Colonic mucosa (tissue), 4 donors: Measurements from ENCODE around the gene CCDC87. TPM values are rescaled to one million over a fixed set of nuclear protein-coding genes. Genes with fewer than 3 reads are reported as not detected.

Experiments used
- DNase-seq: peaks from one replicate; pipeline ENCODE4 v3.0.0-alpha.2; 2020
- H3K27ac ChIP-seq: fragments of 200-600 bp; one replicate; pipeline ENCODE4 v1.8.0; 2021
- H3K27me3 ChIP-seq: fragments of 200-600 bp; one replicate; pipeline ENCODE4 v1.8.0; 2021
- H3K36me3 ChIP-seq: fragments of 200-600 bp; one replicate; pipeline ENCODE4 v1.8.0; 2021
- H3K4me1 ChIP-seq: fragments of 200-600 bp; one replicate; pipeline ENCODE4 v1.8.0; 2021; ENCODE audit warnings: mild to moderate bottlenecking
- H3K4me3 ChIP-seq: fragments of 200-600 bp; one replicate; pipeline ENCODE4 v1.8.0; 2021
- H3K9ac ChIP-seq, 2 donors: one replicate each; pipeline ENCODE4 v1.7.0; 2013; ENCODE audit warnings: control low read depth in 2 of 2, low read depth in 2 of 2, low read length in 2 of 2
- H3K9me3 ChIP-seq: fragments of 200-600 bp; one replicate; pipeline ENCODE4 v1.8.0; 2021
- intact Hi-C: fragments of 100-400 bp; cut with DNase I; formaldehyde crosslinking; loops from one replicate; pipeline ENCODE4 v1.14.1; 2022
- total RNA-seq, 2 donors: library from RNA; stranded (reverse); fragmentation: NEBNext Ultra II Directional in 1 of 2; extraction: Animal tissue kit (Norgen Biotek cat#: 25700) in 1 of 2; gene quantifications; one replicate each; pipeline ENCODE4 v1.2.1, GENCODE V29; 2021
- TF ChIP-seq, protein P1 (sequence below): fragments of 200-600 bp; IDR thresholded peaks from one replicate; pipeline ENCODE4 v1.8.0; 2022; ENCODE audit warnings: antibody characterized with exemption, mild to moderate bottlenecking
- donor health status: healthy.
- donor health status: DM: no; HTN: no; CAD: no.
- donor health status: DM: no; HTN: no; CAD: no.

CCDC87 gene
- total RNA-seq, 2 donors from 2014 or later, result 0.53 to 0.62 TPM

DNA sequence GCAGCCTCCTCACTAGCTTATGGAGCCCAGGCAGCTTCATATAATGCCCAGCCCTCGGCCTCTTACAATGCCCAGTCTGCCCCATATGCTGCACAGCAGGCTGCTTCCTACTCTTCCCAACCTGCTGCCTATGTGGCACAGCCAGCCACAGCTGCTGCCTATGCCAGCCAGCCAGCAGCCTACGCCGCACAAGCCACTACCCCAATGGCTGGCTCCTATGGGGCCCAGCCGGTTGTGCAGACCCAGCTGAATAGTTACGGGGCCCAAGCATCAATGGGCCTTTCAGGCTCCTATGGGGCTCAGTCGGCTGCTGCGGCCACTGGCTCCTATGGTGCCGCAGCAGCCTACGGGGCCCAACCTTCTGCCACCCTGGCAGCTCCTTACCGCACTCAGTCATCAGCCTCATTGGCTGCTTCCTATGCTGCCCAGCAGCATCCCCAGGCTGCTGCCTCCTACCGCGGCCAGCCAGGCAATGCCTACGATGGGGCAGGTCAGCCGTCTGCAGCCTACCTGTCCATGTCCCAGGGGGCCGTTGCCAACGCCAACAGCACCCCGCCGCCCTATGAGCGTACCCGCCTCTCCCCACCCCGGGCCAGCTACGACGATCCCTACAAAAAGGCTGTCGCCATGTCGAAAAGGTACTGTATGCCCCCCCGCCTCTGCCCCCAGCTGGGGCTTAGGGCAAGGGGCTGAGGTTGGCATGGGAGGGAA, 32.3 kb upstream of the CCDC87 start:
- Histone ChIP-seq H3K4me1 (peaks cover 7% of the 10 kb centered on the region), H3K9ac (no peak overlapping the region), H3K4me3 (no peak overlapping the region), H3K36me3 (peaks cover 36% of the 10 kb centered on the region), H3K27ac (no peak overlapping the region), H3K27me3 (no peaks in the 10 kb centered on the region), H3K9me3 (no peaks in the 10 kb centered on the region)
- intact Hi-C loops, result no loop called here
- no peak for DNase-seq
- TF ChIP-seq, protein P1, sequence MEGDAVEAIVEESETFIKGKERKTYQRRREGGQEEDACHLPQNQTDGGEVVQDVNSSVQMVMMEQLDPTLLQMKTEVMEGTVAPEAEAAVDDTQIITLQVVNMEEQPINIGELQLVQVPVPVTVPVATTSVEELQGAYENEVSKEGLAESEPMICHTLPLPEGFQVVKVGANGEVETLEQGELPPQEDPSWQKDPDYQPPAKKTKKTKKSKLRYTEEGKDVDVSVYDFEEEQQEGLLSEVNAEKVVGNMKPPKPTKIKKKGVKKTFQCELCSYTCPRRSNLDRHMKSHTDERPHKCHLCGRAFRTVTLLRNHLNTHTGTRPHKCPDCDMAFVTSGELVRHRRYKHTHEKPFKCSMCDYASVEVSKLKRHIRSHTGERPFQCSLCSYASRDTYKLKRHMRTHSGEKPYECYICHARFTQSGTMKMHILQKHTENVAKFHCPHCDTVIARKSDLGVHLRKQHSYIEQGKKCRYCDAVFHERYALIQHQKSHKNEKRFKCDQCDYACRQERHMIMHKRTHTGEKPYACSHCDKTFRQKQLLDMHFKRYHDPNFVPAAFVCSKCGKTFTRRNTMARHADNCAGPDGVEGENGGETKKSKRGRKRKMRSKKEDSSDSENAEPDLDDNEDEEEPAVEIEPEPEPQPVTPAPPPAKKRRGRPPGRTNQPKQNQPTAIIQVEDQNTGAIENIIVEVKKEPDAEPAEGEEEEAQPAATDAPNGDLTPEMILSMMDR, result no peak

DNA sequence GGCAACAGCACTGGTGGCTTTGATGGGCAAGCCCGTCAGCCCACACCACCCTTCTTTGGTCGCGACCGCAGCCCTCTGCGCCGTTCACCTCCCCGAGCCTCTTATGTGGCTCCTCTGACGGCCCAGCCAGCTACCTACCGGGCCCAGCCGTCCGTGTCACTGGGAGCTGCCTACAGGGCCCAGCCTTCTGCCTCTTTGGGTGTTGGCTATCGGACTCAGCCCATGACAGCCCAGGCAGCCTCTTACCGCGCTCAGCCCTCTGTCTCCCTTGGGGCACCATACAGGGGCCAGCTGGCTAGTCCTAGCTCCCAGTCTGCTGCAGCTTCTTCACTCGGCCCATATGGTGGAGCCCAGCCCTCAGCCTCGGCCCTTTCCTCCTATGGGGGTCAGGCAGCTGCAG, 31.6 kb upstream of the CCDC87 start:
- Histone ChIP-seq H3K4me1 (peaks cover 7% of the 10 kb centered on the region), H3K36me3 (peaks cover 36% of the 10 kb centered on the region), H3K27ac (no peak overlapping the region), H3K9me3 (no peaks in the 10 kb centered on the region), H3K27me3 (no peaks in the 10 kb centered on the region), H3K9ac (no peak overlapping the region), H3K4me3 (no peak overlapping the region)
- TF ChIP-seq, protein P1, result no peak
- intact Hi-C loops, result no loop called here
- no peak for DNase-seq

DNA sequence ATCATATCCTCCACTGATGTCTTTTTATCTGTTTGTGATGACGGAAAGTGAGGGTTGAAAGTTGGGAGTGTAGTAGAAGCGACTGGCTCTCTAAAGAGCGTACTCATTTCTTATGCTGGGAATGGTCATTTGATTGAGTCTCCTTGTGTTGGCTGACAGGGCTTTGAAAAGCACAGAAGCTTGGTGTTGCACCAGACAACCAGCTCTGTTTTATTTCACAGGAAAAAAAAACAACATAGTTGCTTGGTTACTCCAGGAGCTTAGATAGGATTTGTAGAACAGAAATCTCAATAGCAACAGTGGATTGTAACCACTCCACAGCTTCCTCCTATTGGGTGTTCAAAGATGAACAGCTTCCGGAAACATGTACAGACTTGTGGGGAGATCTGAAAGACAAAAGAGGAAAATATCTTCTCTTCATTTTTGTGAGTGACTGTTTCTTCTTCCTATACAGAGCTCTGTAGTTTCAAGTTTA, 26.3 kb upstream of the CCDC87 start:
- Histone ChIP-seq H3K36me3 (no peaks in the 10 kb centered on the region), H3K27me3 (no peaks in the 10 kb centered on the region), H3K9me3 (no peaks in the 10 kb centered on the region), H3K27ac (peak overlapping the region; percentile 88), H3K4me3 (peak overlapping the region; percentile 61), H3K4me1 (peaks cover 16% of the 10 kb centered on the region), H3K9ac (peak overlapping the region in 1 of 2 donors; percentile 99)
- no peak for DNase-seq
- intact Hi-C loops, result no loop called here
- TF ChIP-seq, protein P1, result no peak

DNA sequence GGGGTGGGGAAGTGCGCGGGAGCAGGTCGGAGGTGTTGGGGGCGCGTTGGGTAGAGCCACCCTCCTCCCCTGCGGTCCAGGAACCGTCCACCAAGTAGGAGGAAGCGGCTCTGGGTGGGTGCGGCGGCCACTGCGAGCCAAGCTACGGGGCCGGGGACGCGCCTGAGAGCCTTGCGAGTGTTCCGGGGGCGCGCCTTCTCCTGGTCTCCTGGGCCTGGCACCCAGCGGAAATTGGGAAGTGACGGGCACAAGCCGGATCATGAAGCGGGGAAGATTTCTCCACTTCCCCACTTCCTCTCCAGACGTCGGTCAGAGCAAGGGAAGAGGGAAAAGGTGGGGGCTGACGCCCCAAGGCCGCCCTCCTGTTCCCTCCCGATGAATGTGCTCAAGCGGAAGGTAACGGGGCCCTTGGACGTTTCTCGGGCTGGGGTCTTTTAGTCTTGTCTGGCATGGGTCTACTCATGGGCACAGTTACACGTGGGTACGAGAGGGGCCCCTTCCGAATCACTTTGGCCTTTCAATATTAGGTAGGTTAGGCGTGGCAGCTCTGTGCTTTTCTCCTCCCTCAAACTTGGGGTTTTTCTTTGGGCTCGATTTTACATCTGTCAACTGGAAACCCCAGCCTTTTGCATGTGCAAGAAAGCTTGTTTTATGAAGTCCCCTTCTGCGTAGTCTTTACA, 24.4 kb upstream of the CCDC87 start:
- intact Hi-C loops, result no loop called here
- Histone ChIP-seq H3K9me3 (no peaks in the 10 kb centered on the region), H3K27ac (peak overlapping the region; percentile 88), H3K9ac (peak overlapping the region; percentile 98 to 99), H3K4me1 (peaks cover 16% of the 10 kb centered on the region), H3K27me3 (no peaks in the 10 kb centered on the region), H3K36me3 (no peaks in the 10 kb centered on the region), H3K4me3 (peak overlapping the region; percentile 61)
- DNase-seq, result no peak
- TF ChIP-seq, protein P1, result no peak

DNA sequence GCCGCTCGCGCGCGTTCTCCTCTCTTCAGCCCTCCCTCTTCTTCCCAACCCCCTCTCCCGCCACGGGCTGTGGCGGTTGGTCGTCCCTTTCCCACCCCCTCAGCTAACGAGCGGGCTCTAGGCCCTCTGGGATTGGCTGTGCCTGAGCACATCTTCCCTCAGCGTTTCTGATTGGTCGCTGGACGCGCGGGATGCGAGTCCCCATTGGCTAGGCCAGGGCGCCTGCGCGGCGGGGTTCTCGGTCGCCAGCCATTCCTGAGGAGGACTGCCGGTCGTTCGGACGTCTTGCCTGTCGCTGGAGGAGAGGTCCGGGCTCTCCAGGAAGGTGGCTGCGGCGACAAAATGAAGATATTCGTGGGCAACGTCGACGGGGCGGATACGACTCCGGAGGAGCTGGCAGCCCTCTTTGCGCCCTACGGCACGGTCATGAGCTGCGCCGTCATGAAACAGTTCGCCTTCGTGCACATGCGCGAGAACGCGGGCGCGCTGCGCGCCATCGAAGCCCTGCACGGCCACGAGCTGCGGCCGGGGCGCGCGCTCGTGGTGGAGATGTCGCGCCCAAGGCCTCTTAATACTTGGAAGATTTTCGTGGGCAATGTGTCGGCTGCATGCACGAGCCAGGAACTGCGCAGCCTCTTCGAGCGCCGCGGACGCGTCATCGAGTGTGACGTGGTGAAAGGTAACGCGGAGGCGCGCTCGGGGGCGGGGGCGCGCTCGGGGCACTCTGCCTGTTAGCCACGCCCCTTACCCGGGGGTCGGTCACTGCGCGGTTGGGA, 23.7 kb upstream of the CCDC87 start, which contains the start of gene RBM14:
Gene RBM14, plus strand, starts transcription at position 252 of the 776 bp plus-strand sequence. Its CDS starts 91 bp downstream, at position 343.
- H3K4me3 ChIP-seq, result peak within 1 kb of the TSS; percentile 61
- TF ChIP-seq, protein P1, result no peak
- no peaks in the 10 kb centered on the region for H3K9me3 ChIP-seq
- peaks cover 16% of the 10 kb centered on the region for H3K4me1 ChIP-seq
- H3K27me3 ChIP-seq, result no peaks in the 10 kb centered on the region
- DNase-seq, result peak; percentile 99
- peak within 1 kb of the TSS; percentile 98 to 99 for H3K9ac ChIP-seq
- H3K27ac ChIP-seq, result peak within 1 kb of the TSS; percentile 88
- no peaks in the 10 kb centered on the region for H3K36me3 ChIP-seq
- intact Hi-C loops, result no loop called here
